ENCODE measurements around the gene TAS1R1.

The TAS1R1 gene

GRCh38 chr1:6612641-6613360 is 57.7 kb downstream of the TAS1R1 start:
- peak; percentile 33 to 80 (median 47) for DNase-seq

DNA sequence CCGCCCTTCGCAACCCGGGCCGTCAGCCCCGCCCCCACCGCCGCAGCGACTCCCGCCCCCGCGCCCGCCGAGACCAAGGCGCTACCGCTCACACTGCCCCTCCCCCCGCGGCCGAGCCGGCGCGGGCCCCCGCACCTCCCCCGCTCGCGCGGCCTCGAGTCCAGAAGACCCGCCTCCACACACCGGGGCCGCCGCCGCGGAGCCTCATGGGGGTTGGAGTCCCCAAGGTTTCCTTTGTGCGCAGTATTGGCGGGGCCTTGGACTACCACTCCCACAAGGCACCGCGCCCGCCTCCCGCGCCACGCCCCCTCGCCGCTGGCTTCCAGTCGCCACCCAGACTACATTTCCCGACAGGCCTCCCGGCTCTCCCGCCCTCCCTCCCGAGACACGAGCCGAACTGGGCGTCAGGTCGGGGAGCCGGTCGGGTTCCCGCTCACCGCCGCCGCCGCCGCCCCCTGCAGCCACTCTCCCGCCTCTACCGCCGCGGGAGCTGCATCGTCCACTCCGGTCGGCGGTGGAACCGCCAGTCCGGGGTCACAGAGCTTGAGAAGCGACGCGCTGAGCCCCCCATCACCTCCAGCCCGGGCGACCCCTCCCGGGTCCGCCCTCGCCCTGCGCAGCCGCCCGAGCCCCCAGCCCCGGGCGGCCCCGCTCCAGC is 58.4 kb downstream of the TAS1R1 start, which contains the start of gene PHF13:
PHF13 (plus strand) TSS at position 371 of the 658 bp plus-strand sequence. CDS start 336 bp downstream, outside the sequence.
- DNase-seq, result peak; percentile 99 to 100 (median 100)

GRCh38 chr1:6614019-6614928 is 59.2 kb downstream of the TAS1R1 start:
- DNase-seq, result peak in 3 of 4 experiments; percentile 18 to 57 (median 51)

- peak in 2 of 4 experiments; percentile 12 to 47 for DNase-seq
Observed at GRCh38 chr1:6614929-6615785, 60.0 kb downstream of the TAS1R1 start.

- DNase-seq, result no peak
Observed at GRCh38 chr1:6619045-6619444, 63.9 kb downstream of the TAS1R1 start.

DNA sequence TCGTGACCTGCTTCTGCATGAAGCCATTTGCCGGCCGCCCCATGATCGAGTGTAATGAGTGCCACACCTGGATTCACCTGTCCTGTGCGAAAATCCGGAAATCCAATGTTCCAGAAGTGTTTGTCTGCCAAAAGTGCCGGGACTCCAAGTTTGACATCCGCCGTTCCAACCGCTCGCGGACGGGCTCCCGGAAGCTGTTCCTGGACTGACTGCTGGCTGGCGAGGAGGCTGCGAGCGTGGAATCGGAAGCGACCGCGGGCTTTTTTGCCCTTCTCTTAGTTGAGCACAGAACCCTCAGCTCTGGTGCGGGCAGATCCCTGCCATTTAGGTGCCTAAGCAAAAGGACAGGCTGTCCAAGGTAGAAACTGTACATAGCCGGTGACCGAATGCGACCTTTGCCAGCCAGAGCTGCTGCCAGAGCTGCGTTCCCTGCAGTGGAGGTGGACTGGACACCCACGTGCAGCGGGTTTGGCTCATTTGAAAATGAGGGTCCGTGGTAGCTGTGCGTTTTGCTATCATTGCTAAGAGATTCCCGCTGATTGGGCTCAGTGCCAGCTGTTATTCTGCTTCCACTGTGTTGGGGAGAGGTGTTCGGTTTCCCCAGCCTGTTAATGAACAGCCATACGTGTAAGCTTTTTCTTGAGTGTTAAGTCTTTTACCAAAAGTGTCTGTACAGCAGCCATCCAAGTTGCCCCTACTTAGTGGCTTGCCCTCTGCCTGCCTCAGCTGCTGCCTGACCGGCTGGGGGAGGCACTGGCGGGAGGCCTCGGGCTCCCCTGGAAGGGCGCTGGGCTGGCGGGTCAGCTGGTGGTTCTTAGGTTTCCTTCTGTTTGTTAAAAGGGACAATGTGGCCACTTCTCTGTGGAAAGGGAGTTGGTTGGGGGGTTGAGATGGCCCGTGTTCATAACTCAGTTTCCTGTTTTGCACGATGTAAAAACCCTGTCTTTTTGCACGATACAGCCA is 66.6 kb downstream of the TAS1R1 start:
- no peak for DNase-seq

- no peak for DNase-seq
Observed at GRCh38 chr1:6622396-6623152, 67.5 kb downstream of the TAS1R1 start.

DNA sequence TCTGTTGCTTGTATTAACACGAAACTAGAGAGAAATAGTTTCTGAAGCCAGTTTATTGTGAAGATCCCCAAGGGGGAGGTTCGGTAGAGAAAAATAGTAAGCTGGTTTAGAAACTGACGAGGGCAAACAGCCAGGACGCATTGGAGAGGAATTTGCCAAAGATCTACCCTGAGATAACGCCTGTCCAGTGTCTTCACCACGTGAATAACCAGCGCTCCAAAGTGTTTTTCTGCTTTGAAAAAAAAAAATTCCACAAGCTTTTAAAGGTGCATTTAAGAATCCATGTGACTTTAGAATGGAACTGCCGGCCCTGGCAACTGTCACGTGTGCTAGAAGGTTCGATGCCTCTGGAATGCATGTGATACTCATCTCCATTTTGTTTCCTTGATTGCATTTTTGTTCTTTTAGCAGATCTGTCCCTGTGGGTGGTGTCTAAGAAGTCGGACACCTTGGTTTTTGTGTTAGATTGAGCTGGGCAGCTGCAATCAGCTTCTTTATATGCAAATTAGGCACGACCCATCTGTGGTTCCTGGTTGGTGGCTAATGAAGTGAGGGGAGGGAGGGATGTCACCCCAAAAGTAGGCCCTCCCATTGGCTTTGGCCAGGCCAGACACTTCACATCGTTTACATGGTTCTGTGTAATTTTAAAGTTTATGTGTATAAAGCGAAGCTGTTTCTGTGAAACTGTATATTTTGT is 68.3 kb downstream of the TAS1R1 start:
- DNase-seq, result no peak

- DNase-seq, result peak; percentile 81 to 95 (median 88)
Observed at GRCh38 chr1:6624710-6625583, 69.8 kb downstream of the TAS1R1 start, which contains the start of gene THAP3. Gene THAP3, plus strand, starts transcription at chr1:6624868. Its CDS starts 351 bp downstream, at chr1:6625219.

- peak in 2 of 4 experiments; percentile 13 to 30 for DNase-seq
Observed at GRCh38 chr1:6625584-6626149, 70.6 kb downstream of the TAS1R1 start.

GRCh38 chr1:6627031-6627430 is 71.9 kb downstream of the TAS1R1 start:
- no peak for DNase-seq

DNA sequence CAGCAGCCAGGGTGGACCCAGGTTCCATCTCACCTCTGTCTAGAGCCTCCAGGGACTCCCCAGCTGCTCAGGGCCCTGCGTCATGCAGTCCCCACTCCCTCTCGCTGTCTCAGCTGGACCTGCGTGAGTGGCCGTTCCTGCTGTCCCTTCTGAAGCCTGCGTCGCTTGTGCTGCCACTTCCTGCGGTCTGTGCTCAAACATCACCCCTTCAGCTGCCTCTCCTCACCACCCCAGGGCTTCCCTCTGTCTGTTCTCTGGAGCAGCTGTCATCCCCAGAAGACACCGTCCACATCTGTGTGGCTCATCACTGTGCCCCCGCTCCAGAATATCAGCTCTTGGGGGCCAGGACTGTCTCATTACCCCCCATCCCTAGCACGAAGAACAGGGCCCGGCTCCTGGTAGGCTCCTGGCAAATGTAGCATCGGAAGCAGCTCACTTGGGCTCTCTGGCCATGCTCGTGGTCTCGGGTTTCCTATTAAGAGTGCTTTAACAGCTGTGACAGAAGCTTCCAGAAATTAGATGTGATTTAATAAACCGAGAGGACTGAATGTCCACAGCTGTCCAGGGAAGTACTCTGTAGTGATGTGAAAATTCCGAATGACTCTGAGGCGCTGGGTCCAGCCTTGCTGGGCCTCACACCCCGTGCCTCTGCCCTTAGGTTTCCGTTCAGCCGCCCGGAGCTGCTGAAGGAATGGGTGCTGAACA is 72.9 kb downstream of the TAS1R1 start:
- DNase-seq, result no peak

DNA sequence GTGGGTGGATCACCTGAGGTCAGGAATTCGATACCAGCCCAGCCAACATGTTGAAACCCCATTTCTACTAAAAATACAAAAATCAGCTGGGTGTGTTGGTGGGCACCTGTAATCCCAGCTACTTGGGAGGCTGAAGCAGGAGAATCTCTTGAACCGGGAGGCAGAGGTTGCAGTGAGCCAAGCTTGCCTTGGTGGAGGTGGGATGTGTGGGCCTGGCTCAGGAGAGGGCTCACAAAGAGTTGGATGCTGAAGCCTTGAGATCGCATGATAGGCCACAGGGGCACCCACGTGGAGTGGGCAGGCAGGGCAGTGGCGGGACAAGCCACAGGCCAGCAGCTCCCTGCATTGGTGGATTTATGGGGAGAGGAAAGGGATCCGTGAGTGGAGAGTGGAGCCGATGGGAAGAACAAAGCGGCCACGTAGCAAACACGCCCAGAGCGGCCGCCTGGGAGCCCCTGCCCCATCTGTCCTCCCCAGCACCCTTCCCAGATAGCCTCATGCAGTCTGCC is 73.9 kb downstream of the TAS1R1 start:
- DNase-seq, result no peak

Data from suppressor macrophage (primary cell).